ENCODE measurements around the gene CA10. TPM values are rescaled to one million over a fixed set of nuclear protein-coding genes. Genes with fewer than 3 reads are reported as not detected.

Gene CA10
- total RNA-seq, 1 donor from 2014 or later = not detected

GRCh38 chr17:51721730-51722129 is 436.8 kb downstream of the CA10 start:
- no peak overlapping the region for H3K27ac Mint-ChIP-seq (ENCODE audit: unreplicated experiment)
- DNase-seq (ENCODE audit: extremely low spot score, unreplicated experiment) = no peak
- no peak overlapping the region for H3K4me3 Mint-ChIP-seq (ENCODE audit: unreplicated experiment)
- TF ChIP-seq CTCF (IDR thresholded peaks at IDR 0.05) = no peak
- no peaks in the 10 kb centered on the region for H3K27me3 Mint-ChIP-seq (ENCODE audit: unreplicated experiment)
- no peaks in the 10 kb centered on the region for H3K4me1 Mint-ChIP-seq (ENCODE audit: unreplicated experiment)
- peaks cover 9% of the 10 kb centered on the region for H3K9me3 Mint-ChIP-seq (ENCODE audit: unreplicated experiment)
- H3K36me3 Mint-ChIP-seq (ENCODE audit: unreplicated experiment) = no peaks in the 10 kb centered on the region

- Mint-ChIP-seq H3K27me3 (ENCODE audit: unreplicated experiment) (no peaks in the 10 kb centered on the region), H3K9me3 (ENCODE audit: unreplicated experiment) (peaks cover 9% of the 10 kb centered on the region), H3K27ac (ENCODE audit: unreplicated experiment) (no peak overlapping the region), H3K4me1 (ENCODE audit: unreplicated experiment) (no peaks in the 10 kb centered on the region), H3K4me3 (ENCODE audit: unreplicated experiment) (no peak overlapping the region), H3K36me3 (ENCODE audit: unreplicated experiment) (no peaks in the 10 kb centered on the region)
- no peak for TF ChIP-seq CTCF (IDR thresholded peaks at IDR 0.05)
- no peak for DNase-seq (ENCODE audit: extremely low spot score, unreplicated experiment)
Observed at GRCh38 chr17:51720439-51720838, 438.1 kb downstream of the CA10 start.

GRCh38 chr17:51718983-51719382 is 439.5 kb downstream of the CA10 start:
- H3K9me3 Mint-ChIP-seq (ENCODE audit: unreplicated experiment) = peaks cover 9% of the 10 kb centered on the region
- H3K36me3 Mint-ChIP-seq (ENCODE audit: unreplicated experiment) = no peaks in the 10 kb centered on the region
- no peak overlapping the region for H3K4me3 Mint-ChIP-seq (ENCODE audit: unreplicated experiment)
- no peak overlapping the region for H3K27ac Mint-ChIP-seq (ENCODE audit: unreplicated experiment)
- no peak for TF ChIP-seq CTCF (IDR thresholded peaks at IDR 0.05)
- no peaks in the 10 kb centered on the region for H3K4me1 Mint-ChIP-seq (ENCODE audit: unreplicated experiment)
- no peaks in the 10 kb centered on the region for H3K27me3 Mint-ChIP-seq (ENCODE audit: unreplicated experiment)
- no peak for DNase-seq (ENCODE audit: extremely low spot score, unreplicated experiment)

GRCh38 chr17:51711581-51711980 is 446.9 kb downstream of the CA10 start:
- H3K27me3 Mint-ChIP-seq (ENCODE audit: unreplicated experiment) = no peaks in the 10 kb centered on the region

GRCh38 chr17:51710634-51710979 is 447.9 kb downstream of the CA10 start:
- no peaks in the 10 kb centered on the region for H3K4me1 Mint-ChIP-seq (ENCODE audit: unreplicated experiment)
- no peak overlapping the region for H3K4me3 Mint-ChIP-seq (ENCODE audit: unreplicated experiment)
- no peak for TF ChIP-seq CTCF (IDR thresholded peaks at IDR 0.05)
- no peaks in the 10 kb centered on the region for H3K27me3 Mint-ChIP-seq (ENCODE audit: unreplicated experiment)
- DNase-seq (ENCODE audit: extremely low spot score, unreplicated experiment) = no peak
- H3K36me3 Mint-ChIP-seq (ENCODE audit: unreplicated experiment) = no peaks in the 10 kb centered on the region
- H3K9me3 Mint-ChIP-seq (ENCODE audit: unreplicated experiment) = no peaks in the 10 kb centered on the region
- H3K27ac Mint-ChIP-seq (ENCODE audit: unreplicated experiment) = no peak overlapping the region

More at GRCh38 chr17:51711581-51711980, 446.9 kb downstream of the CA10 start:
- no peaks in the 10 kb centered on the region for H3K9me3 Mint-ChIP-seq (ENCODE audit: unreplicated experiment)
- no peak for DNase-seq (ENCODE audit: extremely low spot score, unreplicated experiment)
- no peak overlapping the region for H3K27ac Mint-ChIP-seq (ENCODE audit: unreplicated experiment)
- H3K4me1 Mint-ChIP-seq (ENCODE audit: unreplicated experiment) = no peaks in the 10 kb centered on the region
- no peak overlapping the region for H3K4me3 Mint-ChIP-seq (ENCODE audit: unreplicated experiment)
- no peaks in the 10 kb centered on the region for H3K36me3 Mint-ChIP-seq (ENCODE audit: unreplicated experiment)
- TF ChIP-seq CTCF (IDR thresholded peaks at IDR 0.05) = no peak

Data from osteocyte (in vitro differentiated cells).